ENCODE results near the gene SH3BGRL3. TPM values are rescaled to one million over a fixed set of nuclear protein-coding genes. Genes with fewer than 3 reads are reported as not detected.

The SH3BGRL3 gene
- total RNA-seq, 4 donors from 2014 or later = 134 to 314 (median 215) TPM

GRCh38 chr1:26297057-26297790, 17.3 kb downstream of the SH3BGRL3 start:
- no peak overlapping the region for H3K27ac ChIP-seq
- WGBS, 2 donors (ENCODE audit: low coverage in 1 of 2) = 98% methylated on average over 10 of the region's 12 CpGs; no CpG with 5 or more reads in 1 of the 2 donors
- H3K4me1 ChIP-seq = no peaks in the 10 kb centered on the region
- no peaks in the 10 kb centered on the region for H3K36me3 ChIP-seq
- intact Hi-C loops (cut with DNase I; ENCODE audit: low total_unique reads) = loop anchor here (5.0 kb wide), 1 partner anchor 1220 kb away; no protein-coding TSS in a partner anchor
- TF ChIP-seq POLR2A (IDR thresholded peaks at IDR 0.05) (no peak), EP300 (IDR thresholded peaks at IDR 0.05; ENCODE audit: low read depth) (no peak), CTCF (IDR thresholded peaks at IDR 0.05) (no peak), POLR2AphosphoS5 (IDR thresholded peaks at IDR 0.05) (no peak)
- no peak for DNase-seq
- in situ Hi-C loops (cut with MboI; ENCODE audit: low pct_ligation_motif_present in 1 of 4, low pct_unique_long_range_greater_than_20kb in 1 of 4, low sequenced_read_pairs in 3 of 4) = no loop called here
- H3K27me3 ChIP-seq = no peaks in the 10 kb centered on the region
- no peak overlapping the region for H3K4me3 ChIP-seq
- no peaks in the 10 kb centered on the region for H3K9me3 ChIP-seq

GRCh38 chr1:26297791-26298124, 17.9 kb downstream of the SH3BGRL3 start:
- no peak for TF ChIP-seq EP300 (IDR thresholded peaks at IDR 0.05; ENCODE audit: low read depth)
- TF ChIP-seq POLR2A (IDR thresholded peaks at IDR 0.05) = no peak
- no peak for TF ChIP-seq CTCF (IDR thresholded peaks at IDR 0.05)
- TF ChIP-seq POLR2AphosphoS5 (IDR thresholded peaks at IDR 0.05) = no peak
- H3K27ac ChIP-seq = no peak overlapping the region
- WGBS, 2 donors (ENCODE audit: low coverage in 1 of 2) = 70 to 80% methylated on average over 2 to 6 of the region's 6 CpGs
- no peaks in the 10 kb centered on the region for H3K9me3 ChIP-seq
- DNase-seq = no peak
- in situ Hi-C loops (cut with MboI; ENCODE audit: low pct_ligation_motif_present in 1 of 4, low pct_unique_long_range_greater_than_20kb in 1 of 4, low sequenced_read_pairs in 3 of 4) = no loop called here
- H3K36me3 ChIP-seq = no peaks in the 10 kb centered on the region
- intact Hi-C loops (cut with DNase I; ENCODE audit: low total_unique reads) = loop anchor here (5.0 kb wide), 1 partner anchor 1220 kb away; no protein-coding TSS in a partner anchor
- H3K4me3 ChIP-seq = no peak overlapping the region
- no peaks in the 10 kb centered on the region for H3K27me3 ChIP-seq
- H3K4me1 ChIP-seq = no peaks in the 10 kb centered on the region

GRCh38 chr1:26300578-26301275, 20.8 kb downstream of the SH3BGRL3 start:
- Histone ChIP-seq H3K27ac (no peak overlapping the region), H3K9me3 (no peaks in the 10 kb centered on the region), H3K27me3 (no peaks in the 10 kb centered on the region), H3K36me3 (no peaks in the 10 kb centered on the region), H3K4me1 (peaks cover 2 to 6% (median 3%) of the 10 kb centered on the region in 4 donors), H3K4me3 (no peak overlapping the region)
- intact Hi-C loops (cut with DNase I; ENCODE audit: low total_unique reads) = no loop called here
- TF ChIP-seq POLR2AphosphoS5 (IDR thresholded peaks at IDR 0.05) (no peak), POLR2A (IDR thresholded peaks at IDR 0.05) (no peak), CTCF (IDR thresholded peaks at IDR 0.05) (no peak), EP300 (IDR thresholded peaks at IDR 0.05; ENCODE audit: low read depth) (no peak)
- WGBS, 2 donors (ENCODE audit: low coverage in 1 of 2) = 87 to 100% methylated on average over 2 to 11 of the region's 11 CpGs
- DNase-seq = no peak
- in situ Hi-C loops (cut with MboI; ENCODE audit: low pct_ligation_motif_present in 1 of 4, low pct_unique_long_range_greater_than_20kb in 1 of 4, low sequenced_read_pairs in 3 of 4) = no loop called here

- Histone ChIP-seq H3K9me3 (no peaks in the 10 kb centered on the region), H3K4me3 (no peak overlapping the region), H3K4me1 (peaks cover 5 to 16% (median 11%) of the 10 kb centered on the region in 4 donors), H3K27ac (no peak overlapping the region), H3K27me3 (no peaks in the 10 kb centered on the region), H3K36me3 (no peaks in the 10 kb centered on the region)
- TF ChIP-seq CTCF (IDR thresholded peaks at IDR 0.05) (no peak), POLR2A (IDR thresholded peaks at IDR 0.05) (no peak), POLR2AphosphoS5 (IDR thresholded peaks at IDR 0.05) (no peak), EP300 (IDR thresholded peaks at IDR 0.05; ENCODE audit: low read depth) (no peak)
- intact Hi-C loops (cut with DNase I; ENCODE audit: low total_unique reads) = no loop called here
- WGBS, 2 donors (ENCODE audit: low coverage in 1 of 2) = 76% methylated on average over 8 of the region's 8 CpGs; no CpG with 5 or more reads in 1 of the 2 donors
- DNase-seq = no peak
- in situ Hi-C loops (cut with MboI; ENCODE audit: low pct_ligation_motif_present in 1 of 4, low pct_unique_long_range_greater_than_20kb in 1 of 4, low sequenced_read_pairs in 3 of 4) = no loop called here
Observed at GRCh38 chr1:26302733-26303405, 23.0 kb downstream of the SH3BGRL3 start.

Measured in transverse colon (tissue), 4 donors.